Neural crest cell (in vitro differentiated cells): ENCODE data around the gene HLF. TPM values are rescaled to one million over a fixed set of nuclear protein-coding genes. Genes with fewer than 3 reads are reported as not detected.

ENCODE experiments used
- DNase-seq: peaks from one replicate; pipeline ENCODE4 v3.0.0; 2021; ENCODE audit warnings: low read depth, mixed read lengths, low spot score
- H3K27ac Mint-ChIP-seq: one replicate; pipeline ENCODE4 v1.8.0; 2021; ENCODE audit warnings: mild to moderate bottlenecking, mixed read lengths; ENCODE audit not compliant: unreplicated experiment
- H3K27me3 Mint-ChIP-seq: 2 replicates; pipeline ENCODE4 v1.8.0; 2021; ENCODE audit warnings: low read depth, mild to moderate bottlenecking, mixed read lengths
- H3K36me3 Mint-ChIP-seq: 2 replicates; pipeline ENCODE4 v1.8.0; 2021; ENCODE audit warnings: low read depth, mild to moderate bottlenecking, mixed read lengths
- H3K4me1 Mint-ChIP-seq: 2 replicates; pipeline ENCODE4 v1.8.0; 2021; ENCODE audit warnings: mixed read lengths
- H3K4me3 Mint-ChIP-seq: one replicate; pipeline ENCODE4 v1.8.0; 2021; ENCODE audit warnings: mild to moderate bottlenecking, mixed read lengths
- H3K9me3 Mint-ChIP-seq: 2 replicates; pipeline ENCODE4 v1.8.0; 2021; ENCODE audit warnings: mixed read lengths
- CTCF ChIP-seq: fragments of 200-600 bp; sonication (generic); conservative IDR thresholded peaks from 2 replicates; pipeline ENCODE4 v1.5.0; 2021; ENCODE audit warnings: antibody characterized with exemption, mild to moderate bottlenecking
- total RNA-seq: library from RNA; stranded (reverse); gene quantifications from 2 replicates; pipeline ENCODE4 v1.2.1, GENCODE V29; 2021

Gene HLF
- total RNA-seq, 1 donor from 2014 or later: not detected

GRCh38 chr17:55272711-55273578, 8.2 kb downstream of the HLF start:
- Mint-ChIP-seq H3K9me3 (no peaks in the 10 kb centered on the region), H3K27ac (no peak overlapping the region), H3K4me1 (no peaks in the 10 kb centered on the region), H3K4me3 (no peak overlapping the region), H3K27me3 (peaks cover 43% of the 10 kb centered on the region), H3K36me3 (no peaks in the 10 kb centered on the region)
- no peak for TF ChIP-seq CTCF
- no peak for DNase-seq

GRCh38 chr17:55273579-55274354, 9.0 kb downstream of the HLF start:
- Mint-ChIP-seq H3K4me3 (no peak overlapping the region), H3K36me3 (no peaks in the 10 kb centered on the region), H3K9me3 (no peaks in the 10 kb centered on the region), H3K4me1 (no peaks in the 10 kb centered on the region), H3K27me3 (peaks cover 34% of the 10 kb centered on the region), H3K27ac (no peak overlapping the region)
- no peak for TF ChIP-seq CTCF
- DNase-seq: no peak

- Mint-ChIP-seq H3K36me3 (no peaks in the 10 kb centered on the region), H3K4me3 (no peak overlapping the region), H3K27ac (no peak overlapping the region), H3K4me1 (no peaks in the 10 kb centered on the region), H3K9me3 (no peaks in the 10 kb centered on the region), H3K27me3 (peaks cover 26% of the 10 kb centered on the region)
- DNase-seq: no peak
- TF ChIP-seq CTCF: no peak
Observed at GRCh38 chr17:55274355-55275255, 9.8 kb downstream of the HLF start.

GRCh38 chr17:55275894-55276804, 11.4 kb downstream of the HLF start:
- H3K4me3 Mint-ChIP-seq: no peak overlapping the region
- DNase-seq: no peak
- no peaks in the 10 kb centered on the region for H3K36me3 Mint-ChIP-seq
- H3K4me1 Mint-ChIP-seq: no peaks in the 10 kb centered on the region
- H3K9me3 Mint-ChIP-seq: no peaks in the 10 kb centered on the region
- no peak overlapping the region for H3K27ac Mint-ChIP-seq
- H3K27me3 Mint-ChIP-seq: peaks cover 15% of the 10 kb centered on the region
- TF ChIP-seq CTCF: no peak
